HG03571 (cell line): Measurements from ENCODE around the gene CLCN3.
"Not testable (repeated sequence)": the region's sequence is repeated elsewhere in the genome, so short reads cannot be mapped to it uniquely, and the experiment has no call there.

ENCODE experiments used
- ATAC-seq: cut with Tn5 transposase; IDR thresholded peaks from one replicate; pipeline ENCODE4 v1.9.1; 2021; ENCODE audit not compliant: unreplicated experiment

CLCN3 gene

DNA sequence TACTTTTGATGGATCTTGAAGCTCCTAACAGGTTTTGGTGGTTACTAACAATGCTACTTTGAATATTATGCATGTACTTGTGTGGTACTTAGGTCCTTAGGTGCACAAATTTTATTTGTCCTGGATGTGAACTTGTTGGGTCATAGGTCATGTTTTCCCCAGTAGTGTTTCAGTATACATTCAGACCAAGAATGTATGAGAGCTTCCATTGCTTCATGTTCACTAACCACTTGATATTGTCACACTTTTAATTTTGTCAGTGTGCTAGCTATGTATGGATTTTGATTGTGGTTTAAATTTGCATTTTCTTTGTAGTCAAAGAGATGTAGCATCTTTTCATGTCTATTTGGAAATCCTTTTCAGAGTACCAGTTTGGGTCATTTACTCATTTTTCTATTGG, 32.2 kb downstream of the CLCN3 start:
- no peak for ATAC-seq

- no peak for ATAC-seq
Measured at GRCh38 chr4:169655401-169655800, 35.0 kb downstream of the CLCN3 start.

DNA sequence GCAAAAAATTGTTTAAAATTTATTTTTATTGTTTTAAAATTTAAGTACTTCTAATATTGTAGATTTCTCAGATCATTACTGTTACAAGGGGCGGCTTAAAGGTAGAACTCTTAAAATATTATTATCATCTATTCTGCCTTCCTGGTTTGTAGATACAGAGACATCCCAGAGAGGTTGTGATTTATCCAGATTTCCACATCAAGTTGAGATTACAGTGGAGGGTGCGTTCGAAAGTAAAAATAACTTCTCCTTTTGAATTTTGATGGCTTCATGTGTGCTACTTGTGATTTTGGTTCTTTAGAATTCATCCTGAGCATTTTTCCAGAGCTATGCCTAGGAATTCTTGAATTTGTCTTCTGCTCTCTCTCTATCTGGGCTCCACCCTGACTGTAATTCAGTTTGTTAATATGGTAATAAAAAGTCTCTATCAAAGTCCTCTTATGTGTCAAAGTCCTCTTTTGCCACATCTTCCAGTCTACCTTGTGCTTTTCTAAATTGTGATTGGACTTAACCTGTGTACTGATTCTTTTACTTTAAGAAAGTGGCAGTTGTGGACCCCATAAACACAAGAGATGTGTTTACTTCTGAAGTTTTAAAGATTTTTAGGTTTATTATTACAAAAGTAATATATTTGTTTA, 37.2 kb downstream of the CLCN3 start:
- ATAC-seq, result no peak

- no peak for ATAC-seq
Measured at GRCh38 chr4:169658196-169658595, 37.8 kb downstream of the CLCN3 start.

- no peak for ATAC-seq
Measured at GRCh38 chr4:169658975-169659715, 38.8 kb downstream of the CLCN3 start.

- peak; percentile 95 for ATAC-seq
Measured at GRCh38 chr4:169659716-169660670, 39.6 kb downstream of the CLCN3 start.

GRCh38 chr4:169660929-169661328, 40.6 kb downstream of the CLCN3 start:
- no peak for ATAC-seq

DNA sequence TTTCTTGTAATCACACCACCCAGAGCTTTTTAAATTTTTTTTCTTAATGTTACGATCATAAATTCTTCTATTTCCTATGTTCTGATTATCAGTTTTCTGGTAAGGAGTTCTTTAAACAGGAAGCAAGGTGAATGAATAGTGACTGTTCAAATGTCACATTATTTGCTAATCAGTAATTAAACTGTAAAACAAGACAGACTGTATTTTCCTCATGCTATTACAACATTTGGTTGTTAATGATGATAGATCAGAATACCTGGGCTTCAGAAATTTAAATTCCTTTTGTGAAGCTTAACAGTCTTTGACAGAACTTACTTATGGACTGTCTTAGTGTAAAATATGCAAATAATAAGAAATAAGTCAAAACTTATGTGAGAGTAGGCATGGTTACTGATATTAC, 41.4 kb downstream of the CLCN3 start:
- no peak for ATAC-seq

DNA sequence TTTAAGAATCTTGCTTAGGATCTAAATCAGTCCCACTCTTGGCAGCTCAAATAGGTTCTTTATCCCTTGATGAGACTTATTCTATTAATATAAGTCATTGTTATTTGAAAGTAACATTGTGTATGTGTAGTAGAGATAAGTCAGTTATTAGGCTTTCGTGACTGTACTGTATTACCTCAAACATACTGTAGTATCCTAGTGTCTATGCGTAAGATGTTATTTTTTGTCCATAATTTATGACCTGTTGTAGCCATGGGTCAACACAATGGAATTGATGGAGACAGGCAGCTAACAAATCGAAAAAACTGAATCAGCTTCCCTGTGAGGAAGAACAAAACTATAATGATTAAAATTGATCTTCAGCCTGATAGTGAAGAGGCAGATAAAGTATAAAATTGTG, 41.8 kb downstream of the CLCN3 start:
- ATAC-seq, result no peak

- no peak for ATAC-seq
Measured at GRCh38 chr4:169663402-169663801, 43.0 kb downstream of the CLCN3 start.

DNA sequence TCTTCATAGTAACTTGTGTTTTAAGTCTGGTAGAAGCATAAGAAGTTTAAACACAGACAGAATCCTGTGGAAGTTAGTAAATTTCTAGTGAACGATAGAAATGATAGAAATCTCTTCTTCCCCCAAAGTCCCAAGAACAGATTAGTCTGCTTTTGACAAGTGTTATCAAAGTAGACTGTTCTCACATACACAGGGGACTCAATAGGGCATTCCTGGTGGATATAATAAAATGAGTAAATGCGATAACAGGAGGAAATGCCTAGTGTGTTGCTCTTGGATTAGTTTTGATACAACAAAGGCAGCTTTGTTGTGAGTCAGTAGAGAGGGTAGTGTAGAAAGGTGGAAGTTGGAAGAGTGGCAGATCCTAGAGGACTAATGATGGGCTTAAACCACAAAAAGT, 43.5 kb downstream of the CLCN3 start:
- ATAC-seq, result no peak

DNA sequence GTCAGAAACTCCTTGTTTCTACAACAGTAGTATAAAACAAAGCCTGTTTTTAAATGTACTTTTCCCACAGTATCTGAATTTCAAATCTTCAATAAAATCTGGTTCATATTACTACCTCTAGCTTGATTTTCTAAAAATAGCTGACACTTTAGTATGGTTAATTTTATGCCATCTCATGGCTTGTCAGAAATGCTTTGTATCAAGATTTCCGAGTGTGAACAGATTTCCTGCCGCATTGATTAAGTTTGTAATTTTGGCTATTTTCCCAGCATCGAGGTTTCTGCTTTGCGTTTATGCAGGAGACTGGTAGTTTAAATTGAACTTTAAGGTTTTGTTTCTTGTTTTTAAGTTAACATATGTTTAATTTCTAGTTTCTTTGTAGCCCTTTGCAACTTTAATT, 44.2 kb downstream of the CLCN3 start:
- ATAC-seq, result no peak

DNA sequence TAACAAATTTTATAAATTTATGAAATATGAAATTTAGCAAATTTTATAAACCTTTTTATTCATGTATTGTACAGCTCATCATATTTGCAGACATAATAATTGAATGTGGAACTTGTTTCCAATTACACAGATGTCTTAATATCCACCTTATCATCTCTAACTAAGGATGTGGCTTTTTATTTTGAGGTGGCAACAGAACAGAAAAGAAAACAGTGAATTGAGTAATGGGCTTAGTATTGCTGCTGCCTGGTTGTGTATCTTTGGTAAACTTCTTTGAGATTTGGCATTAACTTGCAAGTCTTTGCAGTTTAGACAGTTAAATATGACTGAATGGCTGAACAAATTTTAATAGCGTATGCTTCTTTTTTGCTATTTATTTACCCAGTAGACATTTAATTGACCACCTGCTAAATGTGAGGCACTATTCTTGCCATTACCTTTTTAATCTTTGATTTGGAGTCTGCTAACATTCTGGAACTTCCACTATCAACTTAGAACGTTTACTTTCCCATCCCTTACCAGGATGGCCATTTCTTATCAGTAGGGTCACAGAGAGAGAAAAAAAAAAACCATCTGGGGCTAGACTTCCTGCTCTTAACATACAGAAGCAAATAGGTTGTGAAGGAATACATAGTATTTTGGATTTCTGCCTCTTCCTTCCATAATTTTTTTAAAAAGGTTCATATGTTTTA, 44.8 kb downstream of the CLCN3 start:
- ATAC-seq, result no peak

DNA sequence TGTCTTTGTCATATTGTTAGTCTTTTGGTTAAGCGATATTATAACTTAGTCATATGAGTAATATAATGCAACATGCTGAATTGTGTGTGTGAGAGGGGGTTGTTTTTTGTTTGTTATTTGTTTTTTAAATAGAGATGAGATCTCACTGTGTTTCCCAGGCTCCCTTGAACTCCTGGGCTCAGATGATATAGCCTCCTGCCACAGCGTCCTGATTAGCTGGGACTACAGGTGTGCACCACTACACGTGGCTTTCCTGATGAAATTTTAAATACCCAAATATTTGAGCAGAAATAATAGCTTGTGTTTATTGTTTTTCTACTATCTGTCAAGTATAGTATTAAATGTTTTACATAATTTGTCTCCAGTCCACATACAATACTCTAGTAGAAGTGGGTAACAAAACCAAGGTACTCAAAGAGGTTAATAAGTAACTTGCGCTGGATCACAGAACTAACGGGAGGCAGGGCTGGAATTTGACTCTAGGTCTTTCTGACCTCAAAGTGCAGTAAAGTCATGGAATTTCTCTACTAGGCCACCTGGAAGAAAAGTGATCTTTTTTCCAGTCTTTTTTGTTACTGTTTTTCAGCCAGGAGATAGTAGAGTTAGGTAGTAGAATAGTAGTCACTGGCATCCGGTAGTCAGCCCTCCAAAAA, 47.8 kb downstream of the CLCN3 start:
- ATAC-seq, result no peak

DNA sequence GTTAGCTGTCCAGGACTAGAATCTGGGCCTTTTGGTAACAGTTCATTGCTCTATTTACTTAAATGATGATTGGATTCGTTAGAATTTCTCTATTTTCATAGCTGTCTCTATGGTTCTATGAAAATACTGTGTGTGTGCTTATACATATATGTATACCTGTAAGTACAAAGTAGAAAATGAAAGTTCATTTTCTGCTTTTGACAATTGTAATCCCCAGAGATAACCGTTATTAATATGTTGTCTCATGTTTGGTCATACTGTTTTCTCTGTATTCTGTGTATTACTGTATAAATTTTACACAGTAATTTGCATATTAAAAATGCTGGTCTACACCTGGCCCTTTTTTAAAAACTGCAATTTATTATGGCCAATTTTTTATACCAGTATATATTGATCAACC, 55.4 kb downstream of the CLCN3 start:
- ATAC-seq, result no peak

- no peak for ATAC-seq
Measured at GRCh38 chr4:169677150-169677748, 56.9 kb downstream of the CLCN3 start.

GRCh38 chr4:169678486-169678885, 58.1 kb downstream of the CLCN3 start:
- not testable (repeated sequence) for ATAC-seq

GRCh38 chr4:169678951-169679591, 58.7 kb downstream of the CLCN3 start:
- not testable (repeated sequence) for ATAC-seq

- no peak for ATAC-seq
Measured at GRCh38 chr4:169682372-169683047, 62.1 kb downstream of the CLCN3 start.
